NCI-H2081 treated with DMSO at 0.1 percent for 48 hours (cell line): Measurements from ENCODE around the gene DHFR2.
A peak's percentile ranks its signal among the peaks of the same experiment; 100 is the strongest.
"Not testable (repeated sequence)": the region's sequence is repeated elsewhere in the genome, so short reads cannot be mapped to it uniquely, and the experiment has no call there.

Experiments used
- DNase-seq: peaks from one replicate; lab custom pipeline; 2025; lab: John Stamatoyannopoulos, UW

The DHFR2 gene

DNA sequence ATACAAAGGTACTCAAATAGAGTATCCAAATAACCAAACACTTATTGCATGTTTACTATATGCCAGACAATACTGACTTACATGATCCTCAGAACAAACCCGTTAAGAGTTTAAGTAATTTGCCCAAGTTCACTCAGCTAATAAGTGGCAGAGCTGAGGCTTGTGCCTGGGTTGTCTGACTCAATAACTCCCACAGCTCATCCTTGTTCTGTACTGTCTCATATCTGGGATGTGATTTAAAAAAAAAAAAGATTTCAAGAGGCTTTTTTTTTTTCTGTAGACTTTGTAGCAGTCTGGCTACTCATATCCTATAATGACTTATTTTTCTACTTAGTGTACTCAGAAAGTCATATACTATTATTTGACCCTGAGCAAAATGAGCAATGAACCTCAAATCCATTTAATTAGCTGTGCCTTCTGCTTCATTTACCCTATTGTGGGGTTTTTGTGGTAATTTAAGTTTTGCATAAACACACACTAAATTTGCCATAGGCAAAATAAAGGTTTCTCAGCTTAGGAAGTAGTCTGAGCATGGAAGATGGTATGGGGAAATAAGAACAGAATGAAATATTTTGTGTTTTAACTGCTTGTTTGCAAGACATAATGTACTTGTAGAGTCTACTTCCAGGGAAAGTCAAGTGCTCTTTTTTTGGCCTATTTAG lies 3.2 kb upstream of the DHFR2 start:
- DNase-seq, result no peak

DNA sequence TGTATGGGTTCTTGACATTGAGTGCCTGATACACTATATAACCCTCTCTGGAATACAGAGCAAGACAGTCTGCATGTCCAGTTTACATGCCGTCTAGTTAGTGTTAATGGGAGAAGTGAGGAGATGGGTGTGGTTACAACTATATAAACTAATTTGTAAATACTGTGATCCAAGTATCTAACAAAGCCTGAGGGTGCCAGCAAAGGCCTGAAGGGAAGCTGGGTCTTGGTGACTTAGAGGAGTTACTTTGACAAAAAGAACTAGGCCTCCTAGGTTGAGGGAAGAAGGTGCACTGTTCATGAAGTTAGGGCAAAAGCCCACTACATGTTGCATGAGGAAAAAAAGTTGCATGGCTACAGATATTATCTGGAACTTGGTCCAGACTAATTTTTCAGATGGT lies 2.4 kb upstream of the DHFR2 start:
- no peak for DNase-seq

DNA sequence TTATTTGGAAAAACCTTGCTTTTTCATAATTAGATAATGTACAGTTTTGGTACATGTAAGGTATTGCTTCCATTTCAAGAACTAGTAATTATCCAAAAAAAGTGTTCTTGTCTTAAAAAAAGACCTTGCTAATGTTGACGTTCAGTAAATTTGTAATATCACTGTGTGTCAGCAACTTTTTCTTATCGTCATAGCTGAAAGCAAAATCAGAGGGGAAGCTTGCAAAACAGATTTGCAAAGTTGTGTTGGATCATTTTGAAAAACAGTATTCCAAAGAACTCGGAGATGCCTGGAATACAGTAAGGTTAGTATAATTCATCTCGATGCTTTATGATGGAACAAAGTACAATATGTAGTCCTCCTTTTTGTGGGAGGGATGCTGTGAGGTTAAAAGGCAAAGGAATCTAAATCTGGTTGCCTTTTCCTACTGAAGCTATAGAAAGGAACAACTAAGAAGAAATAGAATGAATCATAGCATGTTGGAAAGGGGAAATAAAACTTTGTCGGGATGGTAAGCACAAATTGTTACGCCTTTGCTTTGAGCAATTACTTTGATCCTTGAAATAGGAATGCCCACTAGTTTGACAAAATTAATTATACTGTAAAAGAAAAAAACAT lies 1.6 kb upstream of the DHFR2 start:
- DNase-seq, result no peak

DNA sequence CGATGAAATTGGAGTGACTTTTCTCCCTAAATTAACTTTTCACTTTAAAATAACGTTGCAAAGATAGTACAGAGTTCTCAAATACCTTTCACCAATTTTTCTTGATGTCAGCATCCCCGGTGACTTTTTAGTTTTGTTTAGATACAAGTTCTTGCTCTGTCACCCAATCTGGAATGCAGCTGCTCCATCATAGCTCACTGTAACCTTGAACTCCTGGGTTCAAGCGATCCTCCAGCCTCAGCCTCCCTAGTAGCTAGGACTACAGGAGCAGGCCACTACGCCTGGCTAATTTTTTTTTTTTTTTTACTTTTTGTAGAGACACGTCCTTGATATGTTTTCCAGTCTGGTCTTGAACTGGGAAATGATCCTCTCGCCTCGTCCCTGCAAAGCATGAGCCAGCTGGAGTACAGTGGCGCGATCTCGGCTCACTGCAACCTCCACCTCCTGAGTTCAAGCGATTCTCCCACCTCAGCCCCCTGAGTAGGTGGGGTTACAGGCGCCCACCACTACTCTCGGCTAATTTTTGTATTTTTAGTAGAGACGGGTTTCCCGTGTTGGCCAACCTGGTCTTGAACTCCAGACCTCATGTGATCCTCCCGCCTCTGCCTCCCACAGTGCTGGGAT lies 892 bp upstream of the DHFR2 start:
- no peak for DNase-seq

DNA sequence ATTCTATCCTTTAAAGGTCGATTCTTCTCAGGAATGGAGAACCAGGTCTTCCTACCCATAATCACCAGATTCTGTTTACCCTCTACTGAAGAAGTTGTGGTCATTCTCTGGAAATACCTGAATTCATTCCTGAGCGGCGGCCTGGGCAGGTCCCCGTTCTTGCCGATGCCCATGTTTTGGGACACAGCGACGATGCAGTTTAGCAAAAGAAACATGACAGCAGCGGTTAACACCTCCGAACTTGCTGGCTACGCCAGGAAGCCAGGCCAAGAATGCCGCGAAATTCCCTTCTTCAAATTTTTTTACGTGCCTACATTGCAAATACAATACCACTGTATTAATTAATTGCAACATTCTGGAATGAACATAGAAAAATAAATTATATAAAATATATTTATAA lies 1.4 kb downstream of the DHFR2 start:
- no peak for DNase-seq

DNA sequence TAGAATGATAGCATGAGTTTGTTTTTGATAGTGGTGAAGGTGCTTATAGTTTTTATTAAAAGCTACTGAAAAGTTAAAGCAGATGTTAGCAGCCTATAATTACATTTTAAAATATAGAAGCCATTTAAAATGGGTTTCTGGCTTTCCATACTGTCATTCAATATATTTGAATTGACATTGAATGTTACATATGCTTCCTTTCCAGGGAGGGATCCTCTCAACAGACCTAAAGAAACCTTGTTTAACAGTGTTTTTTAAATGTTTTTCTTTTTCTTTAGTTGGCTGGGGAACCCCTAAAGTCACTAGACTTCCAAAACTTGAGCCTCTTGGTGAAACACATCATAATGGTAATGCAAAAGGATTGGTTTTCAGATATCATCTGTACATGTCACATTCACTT lies 12.2 kb downstream of the DHFR2 start:
- no peak for DNase-seq

DNA sequence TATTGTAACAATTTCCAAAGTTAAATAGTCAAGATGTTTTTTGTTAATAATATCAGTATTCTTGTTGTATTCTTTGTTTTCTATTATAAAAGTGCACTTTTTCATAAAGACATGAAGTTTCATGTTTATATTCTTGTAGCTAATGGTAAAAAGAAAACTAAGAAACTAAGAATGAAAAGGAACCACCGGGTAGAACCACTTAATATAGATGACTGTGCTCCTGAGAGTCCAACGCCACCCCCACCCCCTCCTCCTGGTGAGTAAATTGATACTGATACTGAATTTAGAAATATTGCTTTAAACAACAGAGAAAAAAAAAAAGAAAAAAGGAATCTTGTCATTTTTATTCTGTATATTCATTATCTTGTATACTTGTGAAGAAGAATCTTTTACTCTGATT lies 13.4 kb downstream of the DHFR2 start:
- DNase-seq, result no peak

DNA sequence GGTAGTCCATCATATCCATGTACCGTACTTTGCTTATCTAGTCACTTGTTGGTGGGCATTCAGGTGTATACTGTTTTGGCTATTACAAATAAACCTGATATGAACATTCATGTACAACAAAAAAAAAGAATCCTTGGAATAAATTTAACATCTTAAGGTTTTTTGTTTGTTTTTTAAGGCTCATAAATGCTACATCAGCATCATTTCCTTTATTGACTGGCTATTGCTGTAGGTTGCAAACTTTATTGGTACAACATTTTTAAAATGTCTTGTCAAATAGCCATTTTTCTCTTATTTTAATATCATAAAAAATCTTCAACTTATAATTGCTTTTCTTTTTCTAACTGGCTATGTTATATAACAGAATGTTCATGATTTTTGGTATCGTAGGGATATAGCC lies 16.2 kb downstream of the DHFR2 start:
- no peak for DNase-seq

DNA sequence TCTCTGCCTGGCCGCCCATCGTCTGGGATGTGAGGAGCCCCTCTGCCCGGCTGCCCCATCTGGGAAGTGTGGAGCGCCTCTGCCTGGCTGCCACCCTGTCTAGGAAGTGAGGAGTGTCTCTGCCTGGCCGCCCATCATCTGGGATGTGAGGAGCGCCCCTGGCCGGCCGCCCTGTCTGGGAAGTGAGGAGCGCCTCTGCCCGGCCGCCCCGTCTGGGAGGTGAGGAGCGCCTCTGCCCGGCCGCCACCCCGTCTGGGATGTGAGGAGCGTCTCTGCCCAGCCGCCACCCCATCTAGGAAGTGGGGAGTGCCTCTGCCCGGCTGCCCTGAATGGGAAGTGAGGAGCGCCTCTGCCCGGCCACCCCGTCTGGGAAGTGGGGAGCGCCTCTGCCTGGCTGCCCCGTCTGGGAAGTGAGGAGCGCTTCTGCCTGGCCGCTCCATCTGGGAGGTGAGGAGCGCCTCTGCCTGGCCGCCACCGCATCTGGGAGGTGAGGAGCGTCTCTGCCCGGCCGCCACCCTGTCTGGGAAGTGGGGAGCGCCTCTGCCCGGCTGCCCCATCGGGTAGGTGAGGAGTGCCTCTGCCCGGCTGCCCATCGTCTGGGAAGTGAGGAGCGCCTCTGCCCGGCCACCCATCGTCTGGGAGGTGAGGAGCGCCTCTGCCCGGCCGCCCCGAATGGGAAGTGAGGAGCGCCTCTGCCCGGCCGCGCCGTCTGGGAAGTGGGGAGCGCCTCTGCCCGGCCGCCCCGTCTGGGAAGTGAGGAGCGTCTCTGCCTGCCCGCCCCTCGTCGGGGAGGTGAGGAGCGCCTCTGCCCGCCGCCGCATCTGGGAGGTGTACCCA lies 18.4 kb downstream of the DHFR2 start:
- DNase-seq, result not testable (repeated sequence)

DNA sequence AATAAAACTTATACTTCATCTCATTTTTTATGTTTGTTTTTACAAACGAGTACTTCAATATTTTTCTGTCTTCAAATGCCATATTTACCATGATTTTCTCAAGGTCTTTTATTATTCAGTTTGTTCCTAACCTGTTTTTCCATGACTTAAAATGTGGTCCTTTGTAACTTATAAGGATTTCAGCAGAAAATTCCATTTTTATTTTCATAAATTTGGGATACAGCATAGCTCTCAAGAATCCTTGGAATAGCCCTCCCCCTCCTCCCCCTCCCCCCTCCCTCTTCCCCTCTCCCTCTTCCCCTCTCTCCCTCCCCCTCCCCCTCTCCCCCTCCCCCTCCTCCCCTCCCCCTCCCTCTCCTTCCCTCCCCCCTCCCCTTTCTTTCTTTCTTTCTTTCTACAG lies 19.4 kb downstream of the DHFR2 start:
- no peak for DNase-seq

DNA sequence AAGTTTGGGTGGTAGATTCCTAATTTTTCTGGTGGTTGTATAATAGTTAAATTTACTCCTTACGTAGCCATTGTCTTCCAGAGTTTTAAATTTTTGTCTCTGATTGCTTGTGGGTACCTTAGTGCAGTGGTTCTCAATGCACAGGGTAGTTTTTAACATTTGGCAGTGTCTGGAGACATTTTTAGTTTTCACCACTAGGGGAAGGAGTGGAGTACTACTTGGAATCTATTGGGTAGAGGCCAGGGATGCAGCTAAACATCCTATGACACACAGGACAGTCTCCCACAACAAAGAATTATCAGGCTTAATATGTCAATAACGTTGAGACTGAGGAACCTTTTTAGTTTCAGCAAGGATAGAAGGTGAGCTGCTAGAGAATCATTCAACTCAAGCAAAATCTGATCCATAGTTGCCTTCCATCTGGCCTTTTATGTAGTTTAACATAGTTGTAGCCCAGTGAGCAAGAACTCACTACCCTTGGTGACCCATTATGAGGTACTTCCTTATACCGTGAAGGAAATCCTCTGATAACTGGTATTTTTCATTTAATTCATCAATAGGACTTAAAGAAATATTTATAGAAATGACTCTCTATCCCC lies 25.7 kb downstream of the DHFR2 start:
- no peak for DNase-seq

DNA sequence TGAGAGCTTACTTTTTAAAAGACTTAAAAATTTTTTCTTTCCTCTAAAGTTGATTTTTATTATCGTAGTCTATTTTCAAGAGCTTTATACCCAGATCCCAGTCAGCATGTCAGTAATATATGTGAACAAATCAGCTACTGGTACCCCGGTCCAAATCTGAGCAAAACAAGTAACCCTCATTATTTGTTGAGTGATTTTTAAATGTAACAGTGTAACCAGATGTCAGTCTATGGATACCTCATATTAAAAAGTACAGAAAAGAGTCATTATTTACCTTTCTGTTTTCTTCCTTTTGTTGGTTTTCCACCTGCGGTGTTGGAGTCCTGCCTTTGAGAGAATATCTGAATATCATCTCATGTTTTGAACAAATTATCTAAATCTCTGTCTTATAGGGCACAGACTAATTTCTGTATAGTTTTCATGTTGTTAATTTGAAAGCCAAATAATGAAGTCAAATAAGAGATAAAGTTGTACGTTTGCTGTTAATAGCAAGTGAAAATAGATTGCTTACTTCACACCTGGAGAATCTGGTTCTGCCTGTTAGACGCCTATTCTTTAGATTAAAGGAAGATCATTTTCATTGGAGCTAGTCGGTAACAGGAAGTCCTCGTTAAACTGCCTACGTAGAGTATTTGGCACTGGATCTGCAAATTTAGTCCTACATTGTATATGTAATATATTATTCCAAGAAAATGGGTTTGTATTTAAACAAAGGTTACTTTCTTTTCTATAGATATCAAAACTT lies 34.5 kb downstream of the DHFR2 start, which contains the start of gene STX19:
Gene STX19 (minus strand): TSS at position 505 of the 745 bp plus-strand sequence. CDS start 13,328 bp downstream, outside the sequence.
- DNase-seq, result peak; percentile 86

DNA sequence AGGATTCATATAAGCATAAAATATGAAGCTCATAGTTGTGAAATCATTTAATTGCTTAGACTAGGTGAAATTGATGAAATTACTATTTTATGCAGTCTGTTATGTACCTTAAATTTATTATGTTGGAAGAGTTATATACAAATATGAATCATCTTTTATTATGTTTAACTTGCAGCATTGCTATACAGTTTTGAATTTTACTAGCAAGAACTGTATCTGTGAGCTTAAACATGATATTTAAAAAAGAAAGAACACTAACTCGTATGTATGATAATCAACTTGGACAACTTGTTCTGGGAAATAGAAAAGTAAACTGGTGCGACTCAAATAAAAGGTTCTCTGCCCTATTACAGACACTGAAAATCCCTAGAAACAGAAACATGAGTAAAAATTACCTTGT lies 36.1 kb downstream of the DHFR2 start:
- DNase-seq, result no peak

DNA sequence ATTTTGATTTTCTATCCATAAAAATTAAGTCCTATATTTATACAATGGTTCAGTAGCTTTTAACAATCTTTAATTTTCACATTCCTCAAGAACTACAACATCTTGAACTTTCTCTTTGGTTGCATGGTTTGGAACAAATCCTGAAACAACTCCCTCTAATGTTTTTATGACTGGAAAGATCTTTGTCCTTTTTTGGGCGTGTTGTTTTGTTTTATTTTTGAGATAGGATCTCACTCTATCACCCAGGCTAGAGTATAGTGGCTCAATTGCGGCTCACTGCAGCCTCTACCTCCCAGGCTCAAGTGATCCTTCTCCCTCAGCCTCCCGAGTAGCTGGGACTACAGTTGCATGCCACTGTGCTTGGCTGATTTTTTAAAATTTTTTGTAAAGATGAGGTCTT lies 38.3 kb downstream of the DHFR2 start:
- no peak for DNase-seq

DNA sequence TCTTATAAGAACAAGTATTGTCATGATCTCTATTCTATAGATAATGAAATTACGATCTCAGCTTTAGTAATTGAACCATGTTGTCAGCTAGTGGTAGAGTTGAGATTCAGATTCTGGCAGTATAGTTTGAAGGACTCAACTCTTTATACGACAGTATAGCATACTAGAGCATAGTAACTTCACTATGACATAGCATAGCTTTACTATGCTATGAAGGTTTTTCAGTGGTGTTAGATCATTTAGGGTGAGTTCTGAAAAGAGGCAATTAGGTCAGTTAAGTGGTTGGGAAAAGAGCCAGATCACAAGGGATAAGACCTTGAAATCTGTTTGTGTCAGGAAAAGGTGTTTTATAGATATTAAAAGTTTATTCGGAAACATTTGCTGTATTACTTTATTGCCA lies 42.4 kb downstream of the DHFR2 start:
- DNase-seq, result no peak

DNA sequence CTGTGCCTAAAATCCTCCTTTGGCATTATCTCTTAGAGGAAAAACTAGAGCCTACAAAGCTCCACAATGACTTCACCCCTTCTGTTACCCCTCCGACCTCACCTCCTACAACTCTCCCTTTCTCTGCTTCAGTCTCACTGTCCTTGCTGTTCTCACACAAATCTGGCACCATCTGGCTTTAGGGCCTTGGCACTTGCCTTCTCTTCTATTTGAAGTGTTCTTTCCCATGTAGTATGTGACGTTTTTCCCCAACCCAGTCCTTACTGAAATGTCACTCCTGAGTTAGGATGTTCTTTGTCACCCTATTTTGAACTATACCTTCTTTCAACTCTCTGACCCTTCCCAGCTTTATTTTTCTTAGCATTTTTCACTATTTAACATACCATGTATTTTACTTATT lies 43.1 kb downstream of the DHFR2 start:
- DNase-seq, result no peak

DNA sequence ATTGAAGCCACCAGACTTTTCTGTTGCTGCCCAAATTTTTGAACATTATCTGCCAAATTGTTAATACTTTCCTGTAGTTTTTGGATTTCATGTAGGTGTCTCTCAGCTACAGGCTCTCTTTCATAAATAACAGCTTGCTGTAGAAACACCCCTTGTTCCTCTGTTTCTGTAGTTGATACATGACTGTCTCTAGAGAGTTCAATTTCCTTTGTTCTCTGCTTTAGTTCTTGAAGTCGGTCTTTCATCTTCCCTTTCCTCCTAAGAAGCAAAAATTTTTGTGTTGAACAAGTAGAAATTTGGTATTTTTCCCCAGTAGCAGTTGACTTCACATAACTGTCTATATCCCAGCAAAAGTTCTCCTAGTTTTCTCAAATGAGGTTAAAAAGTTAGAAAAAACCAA lies 47.7 kb downstream of the DHFR2 start:
- no peak for DNase-seq

DNA sequence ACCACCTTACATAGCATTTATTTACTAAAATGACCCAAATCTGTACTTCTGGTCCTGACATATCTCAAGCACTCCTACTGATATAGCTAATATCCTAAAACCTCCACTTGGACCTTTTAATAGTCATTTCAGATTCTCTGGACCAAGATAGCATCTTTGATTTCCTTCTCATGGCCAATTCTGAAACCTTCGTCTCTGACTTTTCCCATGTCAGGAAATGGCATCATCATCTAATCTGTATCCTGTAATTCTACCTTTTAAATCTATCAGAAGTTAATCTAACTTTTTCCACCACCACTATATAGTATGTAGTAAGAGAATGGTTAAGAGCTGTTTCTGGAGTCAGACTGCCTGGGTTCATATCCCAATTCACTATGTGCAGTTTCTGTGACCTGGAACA lies 50.5 kb downstream of the DHFR2 start:
- no peak for DNase-seq

DNA sequence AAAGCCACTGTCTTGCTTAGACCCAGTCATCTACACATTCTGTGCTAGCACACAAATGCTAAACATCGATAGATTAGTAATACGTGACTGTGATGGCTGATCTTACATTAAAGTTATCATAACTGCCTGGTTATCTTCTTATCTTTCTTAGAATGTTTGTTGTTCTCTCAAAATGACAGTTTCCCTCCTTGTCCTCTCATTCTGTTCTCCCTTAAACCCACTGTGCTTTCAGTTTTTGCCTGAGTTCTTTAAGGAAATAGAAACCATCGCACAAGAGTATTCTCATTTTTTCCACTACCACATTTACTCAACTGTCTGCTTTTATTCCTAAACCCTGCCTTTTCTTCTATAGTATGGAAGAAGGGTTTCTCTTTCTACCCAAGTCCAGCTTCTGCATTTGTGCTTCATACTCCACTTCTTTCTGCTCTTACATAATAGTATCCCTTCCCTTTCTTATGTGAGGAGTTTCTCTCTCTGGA lies 51.4 kb downstream of the DHFR2 start:
- no peak for DNase-seq

DNA sequence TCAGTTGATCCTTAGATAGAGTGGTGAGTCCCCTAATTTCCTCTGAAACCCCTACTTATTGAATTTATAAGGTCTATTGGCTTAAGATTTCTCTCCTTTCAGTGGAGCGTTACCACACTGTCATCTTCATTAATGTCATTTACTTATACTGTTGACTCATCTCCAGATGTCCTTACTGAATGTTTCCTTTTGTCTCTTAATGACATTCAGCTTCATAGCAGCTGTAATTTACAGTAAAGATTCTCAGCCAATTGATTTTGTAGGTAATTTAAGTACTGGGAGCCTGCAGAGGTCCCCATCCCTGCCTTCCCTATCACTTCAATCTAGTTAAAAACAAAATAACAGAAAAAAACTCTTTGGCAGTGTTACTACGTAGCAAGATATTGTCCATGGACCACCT lies 53.1 kb downstream of the DHFR2 start:
- no peak for DNase-seq

DNA sequence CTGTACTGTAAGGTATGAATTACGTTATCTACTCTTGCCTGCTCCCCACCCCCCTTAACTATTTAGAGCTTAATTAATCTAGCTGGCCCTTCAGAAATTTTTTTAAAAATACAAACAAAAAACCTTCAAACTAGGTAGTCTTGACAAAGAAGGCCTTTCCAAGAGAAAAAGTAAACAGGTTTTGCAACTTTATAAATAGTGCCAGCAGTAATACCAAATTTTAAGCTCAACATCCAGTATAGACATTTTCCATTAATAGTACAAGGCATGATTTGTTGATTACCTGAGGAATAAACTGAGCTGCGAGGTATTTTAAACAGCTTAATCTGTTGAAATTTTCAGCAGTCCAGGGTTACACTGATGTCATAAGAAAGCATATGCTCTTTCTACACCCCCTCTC lies 54.5 kb downstream of the DHFR2 start:
- no peak for DNase-seq
